Right lung (tissue), 10 donors: ENCODE measurements around the gene CLEC17A. TPM values are rescaled to one million over a fixed set of nuclear protein-coding genes. Genes with fewer than 3 reads are reported as not detected.
"Not testable (repeated sequence)": the region's sequence is repeated elsewhere in the genome, so short reads cannot be mapped to it uniquely, and the experiment has no call there.

Experiments used
- DNase-seq, 2 donors: peaks; one replicate each; pipeline ENCODE4 v3.0.0-alpha.2; 2013
- long read RNA-seq, 8 donors: transcript quantifications; one replicate each; lab custom pipeline, GENCODE V29; 2026
- polyA plus RNA-seq, 5 donors: library from polyadenylated mRNA; unstranded; fragments of 120-200 nt; gene quantifications; one replicate each; pipeline versions ENCODE4 v1.2.1 to v1.2.3, GENCODE V29; 2013; ENCODE audit warnings: inconsistent platforms in 1 of 5, low replicate concordance in 1 of 5; ENCODE audit not compliant: insufficient read length in 5 of 5, insufficient read depth in 1 of 5

The CLEC17A gene, protein sequence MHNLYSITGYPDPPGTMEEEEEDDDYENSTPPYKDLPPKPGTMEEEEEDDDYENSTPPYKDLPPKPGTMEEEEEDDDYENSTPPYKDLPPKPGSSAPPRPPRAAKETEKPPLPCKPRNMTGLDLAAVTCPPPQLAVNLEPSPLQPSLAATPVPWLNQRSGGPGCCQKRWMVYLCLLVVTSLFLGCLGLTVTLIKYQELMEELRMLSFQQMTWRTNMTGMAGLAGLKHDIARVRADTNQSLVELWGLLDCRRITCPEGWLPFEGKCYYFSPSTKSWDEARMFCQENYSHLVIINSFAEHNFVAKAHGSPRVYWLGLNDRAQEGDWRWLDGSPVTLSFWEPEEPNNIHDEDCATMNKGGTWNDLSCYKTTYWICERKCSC
- under 1 TPM; 0.14 to 0.28 (median 0.19) TPM for polyA plus RNA-seq
- long read RNA-seq, donor 1 = 0 reads
- long read RNA-seq, donor 2 = 0 reads
- long read RNA-seq, donor 3 = 0 reads
- long read RNA-seq, donor 4 = 0 reads
- long read RNA-seq, donor 5 = 0 reads
- long read RNA-seq, donor 6 = 0 reads
- long read RNA-seq, donor 7 = 0 reads
- long read RNA-seq, donor 8 = 0 reads

DNA sequence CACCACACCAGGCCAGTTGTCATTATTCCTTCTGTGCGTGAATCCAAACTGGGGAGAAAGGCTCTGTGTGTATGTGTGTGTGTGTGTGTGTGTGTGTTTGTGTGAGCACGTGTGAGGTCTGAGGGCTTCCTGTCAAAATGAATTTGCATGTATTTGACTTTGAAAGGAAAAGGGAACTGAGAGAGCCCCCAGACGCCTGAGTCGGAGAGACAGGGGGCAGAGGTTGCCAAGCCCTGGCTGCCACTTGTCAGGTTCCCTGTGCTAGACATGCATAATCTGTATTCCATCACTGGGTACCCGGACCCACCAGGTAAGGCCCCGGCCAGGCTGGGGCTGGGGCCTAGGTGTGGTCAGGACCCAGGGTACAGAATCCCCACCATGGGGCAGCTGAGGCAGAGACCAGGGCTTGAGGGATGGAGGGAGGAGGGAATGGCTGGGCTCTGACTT, at the start of gene CLEC17A:
TSS of gene CLEC17A (plus strand) at position 191 of the 447 bp plus-strand sequence. CDS start at position 268, 77 bp downstream.
- DNase-seq = no peak

DNA sequence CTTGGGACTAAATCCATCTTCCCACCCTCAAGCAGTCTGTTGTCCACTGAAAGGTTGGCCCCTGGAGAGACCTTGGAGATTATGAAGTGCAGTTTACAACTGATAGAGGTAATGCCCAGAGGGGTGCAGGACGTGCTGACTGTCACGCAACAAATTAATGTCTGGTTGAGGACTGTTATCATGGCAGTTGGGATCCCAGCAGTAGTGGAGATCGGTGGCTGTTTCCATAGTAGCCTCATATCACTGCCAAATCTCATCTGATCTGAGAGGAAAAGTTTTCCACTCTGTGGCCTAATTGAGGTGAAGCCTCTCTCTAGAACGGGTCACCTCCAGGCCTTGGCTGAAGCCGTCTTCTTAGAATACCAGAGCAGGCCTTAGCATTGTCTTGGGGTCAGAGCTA, 49.4 kb upstream of the CLEC17A start:
- DNase-seq = no peak

DNA sequence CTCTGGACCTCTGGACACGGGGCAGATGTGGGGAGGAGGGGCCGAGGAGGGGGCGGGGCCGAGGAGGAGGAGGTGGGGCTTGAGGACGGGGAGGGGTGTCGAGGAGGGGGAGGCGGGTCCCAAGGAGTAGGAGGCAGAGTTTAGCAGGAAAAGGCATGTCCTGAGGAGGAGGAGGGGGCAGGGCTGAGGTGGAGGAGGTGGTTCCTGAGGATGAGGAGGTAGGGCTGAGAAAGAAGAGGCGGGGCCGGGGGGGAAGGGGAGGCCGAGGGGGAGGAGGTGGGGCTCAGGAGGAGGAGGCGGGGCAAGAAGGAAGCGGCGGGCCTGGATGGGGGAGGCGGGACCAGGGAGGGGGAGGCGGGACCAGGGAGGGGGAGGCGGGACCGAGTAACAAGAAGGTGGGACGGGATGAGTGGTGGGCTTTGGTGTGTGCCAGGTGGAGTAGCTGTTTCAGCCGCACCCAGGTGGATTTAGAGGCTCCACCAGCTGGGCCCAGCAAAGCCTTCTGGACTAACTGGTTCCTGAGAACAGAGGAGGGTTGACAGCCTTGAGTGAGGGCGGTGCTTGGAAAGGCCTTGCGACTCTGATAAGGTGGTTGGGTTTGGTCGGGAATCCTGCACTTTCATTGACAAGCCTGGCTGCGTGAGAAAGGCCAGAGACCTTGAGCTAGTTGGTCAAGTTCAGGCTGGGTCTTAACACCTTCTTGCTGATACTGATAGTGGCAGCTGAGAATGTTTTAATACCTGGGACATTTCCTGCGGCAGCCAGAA, 45.8 kb upstream of the CLEC17A start:
- peak; percentile 51 to 55 for DNase-seq

DNA sequence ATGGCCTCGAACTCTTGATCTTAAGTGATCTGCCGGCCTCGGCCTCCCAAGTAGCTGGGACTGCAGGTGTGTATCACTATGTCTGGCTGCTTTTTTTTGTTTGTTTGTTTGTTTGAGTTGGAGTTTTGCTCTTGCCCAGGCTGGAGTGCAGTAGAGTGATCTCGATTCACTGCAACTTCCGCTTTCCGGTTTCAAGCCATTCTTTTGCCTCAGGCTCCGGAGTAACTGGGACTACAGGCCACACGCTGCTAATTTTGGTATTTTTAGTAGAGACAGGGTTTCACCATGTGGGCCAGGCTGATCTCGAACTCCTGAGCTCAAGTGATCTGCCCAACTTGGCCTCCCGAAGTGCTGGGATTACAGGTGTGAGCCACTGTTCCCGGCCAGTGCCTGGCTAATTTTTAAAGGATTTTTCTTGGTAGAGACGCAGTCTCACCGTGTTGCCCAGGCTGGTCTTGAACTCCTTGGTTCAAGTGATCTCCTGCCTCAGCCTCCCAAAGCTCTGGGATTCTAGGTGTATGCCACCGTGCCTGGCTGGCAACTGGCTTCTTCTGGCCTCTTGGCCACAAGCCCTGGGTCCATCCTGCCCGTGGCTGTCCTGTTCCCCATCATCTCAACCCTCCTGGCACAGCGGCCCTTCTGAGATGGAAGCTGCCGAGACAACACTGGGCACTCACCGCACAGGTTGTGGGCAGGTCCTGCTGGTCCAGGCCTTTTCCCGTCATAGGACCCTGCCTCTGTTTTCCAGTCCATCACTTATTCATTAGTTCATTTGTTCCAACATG, 42.0 kb upstream of the CLEC17A start:
- DNase-seq = no peak

DNA sequence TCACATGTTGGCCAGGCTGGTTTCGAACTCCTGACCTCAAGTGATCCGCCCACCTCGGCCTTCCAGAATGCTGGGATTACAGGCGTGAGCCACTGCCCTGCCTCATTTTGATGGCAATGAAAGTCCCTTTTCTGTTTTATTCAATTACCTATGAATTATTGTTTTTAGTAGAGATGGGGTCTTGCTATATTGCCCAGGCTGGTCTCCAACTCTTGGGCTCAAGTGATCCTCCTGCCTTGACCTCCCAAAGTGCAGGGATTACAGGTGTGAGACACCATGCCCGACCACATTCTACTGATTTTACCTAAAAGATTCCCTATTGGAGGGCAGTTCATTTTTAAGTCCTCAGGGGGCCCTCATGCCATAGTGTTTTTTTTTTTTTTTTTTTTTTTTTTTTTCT, 40.9 kb upstream of the CLEC17A start:
- not testable (repeated sequence) for DNase-seq

DNA sequence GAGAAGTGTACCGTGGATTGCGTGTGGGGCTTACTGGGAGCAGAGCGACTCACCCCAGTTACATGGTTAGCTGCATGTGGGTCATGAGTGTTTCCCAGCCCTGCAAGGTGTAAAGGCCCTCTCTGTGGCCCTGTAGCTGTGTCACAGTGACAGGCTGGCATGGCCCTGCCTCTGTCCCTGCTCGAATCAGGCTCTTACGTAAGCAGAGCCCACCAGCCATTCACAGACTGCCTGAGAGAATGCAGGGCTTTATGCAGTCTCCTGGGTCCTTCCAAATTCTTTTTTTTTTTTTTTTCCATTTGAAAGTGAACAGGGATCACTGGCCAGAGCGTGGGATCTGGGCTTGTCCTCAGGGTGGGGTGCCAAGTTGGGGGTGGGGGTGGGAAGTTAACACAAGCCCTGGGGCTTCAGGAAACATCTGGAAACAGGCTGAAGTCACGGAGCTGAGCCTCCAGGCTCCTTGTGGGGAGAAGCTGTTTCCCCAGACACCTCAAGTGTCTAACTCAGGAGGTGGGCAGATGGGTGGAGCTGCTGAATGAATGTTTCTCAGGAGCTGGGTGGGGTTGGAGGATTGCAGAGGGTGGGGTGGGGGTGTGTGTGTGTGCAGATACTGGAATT, 40.1 kb upstream of the CLEC17A start:
- DNase-seq = no peak

DNA sequence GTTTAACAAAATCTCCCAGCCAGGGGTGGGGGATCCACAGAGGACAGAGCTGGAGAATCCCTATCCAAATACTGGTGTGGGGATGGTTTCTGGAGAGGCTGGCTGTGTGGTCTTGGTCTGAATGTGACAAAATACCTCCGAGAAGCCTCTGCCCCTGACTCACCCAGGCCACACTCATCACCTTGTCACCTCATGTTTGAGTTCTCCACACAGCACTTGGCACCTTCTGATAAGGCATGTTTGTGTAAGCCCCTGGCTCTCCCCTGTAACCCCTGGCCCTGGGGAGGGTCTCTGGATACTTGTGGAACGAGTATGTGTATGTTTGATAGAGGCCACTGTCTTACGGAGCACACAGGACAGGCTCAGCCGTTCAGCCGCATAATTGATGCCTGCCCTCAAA, 38.8 kb upstream of the CLEC17A start:
- no peak for DNase-seq

DNA sequence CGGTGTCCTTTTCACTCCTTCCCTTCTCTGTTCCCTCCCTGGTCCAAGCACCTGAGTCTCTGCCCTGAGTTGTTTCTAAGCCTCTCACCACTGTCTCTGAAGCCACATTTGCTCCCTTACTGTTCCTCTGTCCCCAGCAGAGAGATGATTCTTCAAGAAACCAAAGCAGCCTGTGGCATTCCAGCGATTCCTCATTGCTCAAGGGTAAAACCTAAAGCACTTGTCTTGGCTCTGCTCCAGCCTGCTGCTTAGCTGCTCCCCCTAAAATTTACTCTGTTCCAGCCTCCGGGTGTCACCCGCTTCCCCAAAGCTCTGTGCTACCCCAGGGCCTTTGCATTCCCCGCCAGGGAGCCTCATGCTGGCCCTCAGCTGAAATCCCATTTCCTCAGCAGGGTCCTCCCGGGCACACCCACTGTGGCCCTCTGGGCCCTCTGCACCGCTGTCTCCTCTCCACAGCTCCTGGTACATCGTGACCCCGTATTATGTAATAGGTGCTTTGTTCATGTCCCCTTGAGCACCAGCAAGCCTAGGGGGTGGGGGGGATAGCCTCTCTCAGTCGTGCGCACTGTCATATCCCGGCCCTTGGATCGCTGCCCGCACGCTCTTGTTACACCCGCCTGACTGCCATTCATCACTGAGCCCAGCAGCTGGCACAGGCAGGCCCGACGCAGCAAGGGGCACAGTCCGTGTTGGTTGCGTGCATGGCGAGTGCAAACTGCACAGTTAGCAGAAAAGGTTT, 37.7 kb upstream of the CLEC17A start:
- DNase-seq = no peak

DNA sequence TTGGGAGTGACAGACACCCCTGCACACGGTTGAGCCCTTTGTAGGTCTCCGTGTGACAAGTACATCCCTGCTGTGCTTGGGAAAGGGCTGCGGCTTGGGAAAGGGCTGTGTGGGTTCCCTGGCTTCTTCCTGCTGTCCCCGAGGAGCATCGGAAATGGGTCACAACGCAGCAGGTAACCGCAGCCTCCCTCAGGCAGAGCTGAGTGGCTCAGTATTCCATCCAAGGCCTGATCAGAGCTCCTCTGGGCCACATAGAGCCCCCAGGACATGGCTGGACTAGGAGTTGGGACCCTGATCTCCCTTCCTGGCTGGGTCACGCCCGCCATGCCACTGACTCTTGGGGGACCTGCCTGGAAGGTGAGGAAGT, 37.2 kb upstream of the CLEC17A start:
- DNase-seq = no peak

DNA sequence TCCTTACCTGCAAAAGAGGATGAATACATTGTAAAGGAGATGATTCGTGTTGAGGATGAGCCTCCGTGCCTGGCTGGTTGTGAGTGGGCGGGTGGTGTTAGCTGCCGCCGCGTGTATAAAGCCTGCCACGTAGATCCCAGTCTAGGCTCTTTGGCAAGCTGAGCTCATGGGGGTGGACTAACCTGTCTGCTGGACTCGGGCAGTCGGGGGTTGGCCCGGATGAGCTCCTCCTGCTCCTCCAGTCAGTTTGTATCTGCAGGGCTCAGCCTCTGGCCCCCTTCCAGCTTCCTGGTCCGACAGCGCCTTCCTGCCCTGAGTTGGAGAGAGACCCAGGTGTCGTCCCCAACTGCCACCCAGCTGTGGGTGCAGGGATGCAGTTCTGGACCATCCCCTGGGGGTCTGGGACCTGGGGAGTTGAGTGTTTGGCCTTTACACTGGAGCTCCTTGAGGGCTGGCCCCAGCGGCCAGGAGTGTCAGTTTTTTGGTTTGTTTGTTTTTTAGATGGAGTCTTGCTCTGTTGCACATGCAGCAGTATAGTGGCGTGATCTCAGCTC, 32.6 kb upstream of the CLEC17A start:
- DNase-seq = no peak

DNA sequence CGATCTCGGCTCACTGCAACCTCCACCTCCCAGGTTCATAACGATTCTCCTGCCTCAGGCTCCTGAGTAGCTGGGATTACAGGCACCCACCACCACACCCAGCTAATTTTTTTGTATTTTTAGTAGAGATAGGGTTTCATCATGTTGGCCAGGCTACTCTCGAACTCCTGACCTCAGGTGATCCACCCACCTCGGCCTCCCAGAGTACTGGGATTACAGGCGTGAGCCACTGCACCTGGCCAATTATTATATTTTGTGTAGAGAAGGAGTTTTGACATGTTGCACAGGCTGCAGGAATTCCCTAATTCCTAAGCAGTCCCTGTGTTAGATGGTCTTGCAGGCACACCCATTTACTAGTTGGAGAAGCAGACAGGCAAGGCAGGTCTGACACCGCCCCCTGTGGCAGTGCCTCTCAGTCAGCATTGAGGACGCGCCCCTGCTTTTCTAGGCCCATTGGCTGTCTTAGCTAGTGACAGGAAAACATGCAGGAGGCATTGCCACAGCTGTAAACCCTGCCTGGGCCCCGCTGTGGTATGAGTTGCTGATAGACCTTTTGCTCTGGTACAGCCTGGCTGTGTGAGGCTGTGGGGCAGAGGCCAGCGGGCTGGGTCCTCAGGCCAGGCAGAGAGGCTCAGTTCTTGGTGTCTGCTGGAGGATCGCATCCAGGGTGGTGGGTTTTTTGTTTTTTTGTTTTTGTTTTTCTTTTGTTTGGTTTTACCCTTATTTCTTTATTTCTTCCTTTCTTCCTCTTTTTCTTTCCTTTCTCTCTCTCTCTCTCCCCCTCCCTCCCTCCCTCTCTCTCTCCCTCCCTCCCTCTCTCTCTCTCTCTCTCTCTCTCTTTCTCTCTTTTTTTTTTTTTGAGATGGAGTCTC, 31.5 kb upstream of the CLEC17A start:
- DNase-seq = not testable (repeated sequence)

DNA sequence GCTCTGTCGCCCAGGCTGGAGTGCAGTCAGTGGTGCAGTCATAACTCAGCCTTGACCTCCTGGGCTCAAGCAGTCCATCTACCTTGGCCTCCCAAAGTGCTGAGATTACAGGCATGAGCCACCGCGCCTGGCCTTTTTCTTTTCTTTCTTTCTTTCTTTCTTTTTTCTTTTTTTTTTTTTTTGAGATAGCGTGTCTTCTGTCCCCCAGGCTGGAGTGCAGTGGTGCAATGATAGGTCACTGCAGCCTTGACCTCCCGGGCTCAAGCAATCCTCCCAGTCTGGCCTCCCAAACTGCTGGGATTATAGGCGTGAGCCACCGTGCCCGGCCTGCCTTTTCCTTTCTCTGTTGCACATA, 30.9 kb upstream of the CLEC17A start:
- DNase-seq = not testable (repeated sequence)

DNA sequence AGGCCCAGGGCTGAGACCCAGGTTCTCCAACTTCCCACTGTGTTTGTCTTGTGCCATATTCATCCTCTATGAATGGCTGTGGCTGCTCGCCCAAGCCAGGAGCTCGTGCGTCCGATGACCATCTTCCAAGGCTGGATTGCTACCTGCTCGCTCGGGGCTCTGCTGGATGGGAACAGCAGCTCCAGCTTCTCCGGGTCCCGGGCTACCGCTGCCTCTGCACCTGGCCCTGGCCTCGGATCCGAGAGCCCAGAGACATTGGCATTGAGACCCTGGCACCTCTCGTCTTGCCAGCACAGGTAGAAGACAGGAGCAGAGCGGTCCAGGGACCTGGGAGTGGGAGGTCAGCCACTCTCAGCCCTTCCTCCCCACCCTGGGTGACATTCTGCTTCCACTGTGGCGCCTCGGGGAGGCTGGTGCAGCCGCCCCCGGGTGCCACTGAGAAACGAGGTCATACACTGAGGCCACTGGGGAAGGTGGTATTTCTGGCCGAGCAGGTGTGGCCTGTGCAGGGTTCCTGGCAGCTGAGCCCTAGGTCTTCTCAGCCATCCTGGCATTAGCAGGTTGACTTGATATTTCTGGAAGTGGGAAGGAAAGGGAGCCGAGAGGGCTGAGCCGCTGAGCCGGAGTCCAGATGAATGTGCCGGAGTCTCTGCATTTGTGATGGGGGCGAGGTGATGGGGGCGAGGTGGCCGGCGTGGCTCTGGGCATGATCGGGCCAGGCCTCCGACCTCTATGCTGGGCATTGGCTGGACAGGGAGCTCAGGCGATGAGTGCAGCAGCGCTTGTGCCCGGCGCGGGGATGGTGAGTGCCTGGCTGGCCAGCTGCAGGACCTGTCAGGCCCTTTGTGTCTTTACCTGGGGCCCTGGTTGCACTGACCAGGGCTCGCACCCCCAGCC, 29.6 kb upstream of the CLEC17A start:
- DNase-seq = no peak

DNA sequence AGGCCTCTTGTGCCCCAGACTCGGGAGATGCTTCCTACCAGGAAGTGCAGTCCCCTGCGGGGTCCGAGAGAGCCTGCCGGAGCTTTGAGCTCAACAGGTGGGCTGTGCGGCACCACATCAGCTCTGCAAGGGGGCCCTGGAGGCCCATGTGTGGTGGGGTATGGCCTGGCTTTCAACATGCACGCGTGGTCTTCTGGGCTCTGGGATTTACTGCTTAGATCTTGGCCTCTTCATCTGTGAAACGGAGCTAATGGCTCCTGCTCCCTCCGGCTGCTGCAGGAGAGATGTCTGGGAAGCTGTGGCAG, 29.0 kb upstream of the CLEC17A start:
- DNase-seq = no peak

DNA sequence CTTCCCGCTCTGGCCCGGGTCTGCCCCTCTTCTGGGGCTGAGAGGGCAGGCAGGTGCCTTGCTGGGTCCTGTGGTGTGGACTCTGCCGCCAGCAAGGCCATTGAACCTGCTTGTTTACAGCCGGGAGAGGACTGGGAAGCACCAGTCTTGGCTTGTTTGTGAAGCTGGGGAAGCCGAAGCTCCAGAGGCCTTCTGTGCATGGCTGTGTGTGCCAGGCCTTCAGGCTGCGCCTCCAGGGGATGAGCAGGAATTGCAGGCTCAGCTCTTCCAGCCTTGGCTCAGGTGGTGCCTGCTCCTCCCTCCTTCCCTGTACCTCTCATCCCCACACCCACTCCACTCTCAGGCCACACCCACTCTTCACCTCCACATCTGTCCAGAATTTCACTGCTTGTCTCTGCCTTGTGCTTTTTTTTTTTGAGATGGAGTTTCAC, 28.5 kb upstream of the CLEC17A start:
- DNase-seq = no peak

DNA sequence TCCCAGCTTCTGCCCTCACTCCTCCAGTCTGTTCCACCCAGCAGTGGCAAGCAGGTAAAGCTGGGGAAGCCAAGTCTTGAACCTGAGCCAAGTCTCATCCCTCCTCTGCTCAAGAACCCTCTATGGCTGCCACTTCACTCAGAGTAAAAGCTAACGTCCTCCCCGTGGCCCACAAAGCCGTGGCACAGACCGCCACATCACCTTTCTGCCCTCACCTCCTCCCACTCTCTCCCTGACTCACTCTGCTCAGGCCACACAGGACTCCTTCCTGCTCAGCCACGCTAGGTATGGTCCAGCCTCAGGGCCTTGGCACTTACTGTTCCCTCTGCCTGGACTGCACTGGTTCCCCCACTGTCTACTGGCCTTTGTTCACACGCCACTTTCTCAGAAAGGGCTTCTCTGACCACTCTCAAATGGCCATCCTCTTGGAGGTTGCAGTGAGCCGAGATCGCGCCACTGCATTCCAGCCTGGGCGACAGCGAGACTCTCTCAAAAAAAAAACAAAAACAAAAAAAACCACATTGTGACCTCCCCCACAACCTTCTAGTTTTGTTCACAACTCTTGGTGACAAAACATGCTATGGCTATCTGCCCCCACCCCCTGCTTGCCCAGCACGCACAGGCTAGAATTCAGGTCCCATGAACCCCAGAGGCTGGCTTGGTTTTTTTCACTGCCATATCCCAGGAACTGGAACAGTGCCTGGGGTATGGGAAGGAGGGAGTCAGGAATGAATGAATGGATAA, 26.8 kb upstream of the CLEC17A start:
- DNase-seq = no peak

DNA sequence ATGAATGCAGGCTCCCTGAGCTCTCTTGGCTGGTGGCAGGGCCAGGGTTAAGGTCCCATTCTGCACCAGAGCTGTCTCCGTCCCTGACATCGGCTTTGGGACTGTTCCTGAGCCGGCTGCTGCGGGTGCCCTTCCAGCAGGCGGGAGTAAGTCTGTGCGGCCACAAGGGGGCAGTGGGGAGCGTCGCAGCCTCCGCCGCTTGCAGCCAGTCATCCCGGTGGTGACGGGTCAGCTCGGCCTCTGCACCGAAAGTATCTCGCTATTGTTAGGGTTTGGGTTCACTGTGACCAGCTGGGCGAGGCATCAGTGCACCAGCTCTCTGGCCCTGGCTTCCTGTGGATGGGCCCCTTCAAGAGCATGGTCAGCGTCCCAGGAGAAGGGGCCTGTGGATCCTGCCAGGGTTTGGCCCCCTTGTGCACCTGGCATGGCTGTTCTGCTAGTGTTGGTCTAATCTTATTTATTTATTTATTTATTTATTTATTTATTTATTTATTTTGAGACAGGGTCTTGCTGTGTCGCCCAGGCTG, 26.2 kb upstream of the CLEC17A start:
- DNase-seq = peak in 1 of 2 donors; percentile 46
